Activated naive CD4-positive, alpha-beta T cell treated with anti-CD3 and anti-CD28 coated beads, Interleukin-2, amount 50 U/mL, for 72 hours (primary cell): ENCODE data around the gene CHAF1A. TPM values are rescaled to one million over a fixed set of nuclear protein-coding genes. Genes with fewer than 3 reads are reported as not detected.

ENCODE experiments used
- ATAC-seq, 2 donors: fragments of 150-1000 bp; cut with Tn5 transposase; 2 replicates each; pipeline ENCODE4 v1.10.0; 2021; ENCODE audit warnings: mild to moderate bottlenecking in 2 of 2, moderate library complexity in 2 of 2
- DNase-seq, 2 donors: peaks; one replicate each; pipeline ENCODE4 v3.0.0; 2021 to 2022; ENCODE audit warnings: low spot score in 2 of 2
- H3K27ac Mint-ChIP-seq, 2 donors: one replicate each; pipeline ENCODE4 v1.8.0; 2022; ENCODE audit warnings: mild to moderate bottlenecking in 2 of 2, mixed read lengths in 2 of 2
- H3K36me3 Mint-ChIP-seq, 2 donors: one replicate each; pipeline ENCODE4 v1.8.0; 2022; ENCODE audit warnings: mixed read lengths in 2 of 2
- H3K9me3 Mint-ChIP-seq, 2 donors: one replicate each; pipeline ENCODE4 v1.8.0; 2022; ENCODE audit warnings: mixed read lengths in 2 of 2
- total RNA-seq, 2 donors: library from RNA; stranded (reverse); gene quantifications; one replicate each; pipeline ENCODE4 v1.2.3, GENCODE V29; 2022

CHAF1A gene
- total RNA-seq, 2 donors from 2014 or later, result 67.1 to 93.6 TPM

DNA sequence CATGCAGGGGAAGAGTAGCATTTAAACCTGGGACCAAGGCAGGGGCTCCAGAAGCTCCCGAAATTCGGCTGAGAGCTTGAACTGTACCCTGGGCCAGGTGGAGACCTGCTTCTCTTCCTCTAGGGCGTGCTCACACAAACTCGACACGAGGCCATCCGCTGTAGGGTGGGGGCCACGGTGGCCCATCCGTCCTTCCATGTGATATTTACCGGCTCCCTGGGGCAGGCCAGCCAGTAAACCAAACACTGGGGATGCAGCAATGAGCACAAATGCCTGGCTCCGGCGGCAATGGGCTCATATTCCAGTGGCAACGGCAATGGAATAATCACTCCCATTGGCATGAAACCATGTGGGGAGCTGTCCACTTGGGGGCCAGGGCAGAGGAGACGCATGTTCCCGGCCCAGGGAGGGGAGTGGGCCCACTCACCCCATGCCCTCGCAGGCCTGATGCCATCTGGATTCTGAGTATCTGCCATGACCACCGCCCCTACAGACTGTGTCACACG is 12.9 kb upstream of the CHAF1A start:
- H3K9me3 Mint-ChIP-seq, result no peaks in the 10 kb centered on the region
- DNase-seq, result no peak
- ATAC-seq, result no peak
- peak overlapping the region; percentile 72 to 80 for H3K27ac Mint-ChIP-seq
- H3K36me3 Mint-ChIP-seq, result no peaks in the 10 kb centered on the region

DNA sequence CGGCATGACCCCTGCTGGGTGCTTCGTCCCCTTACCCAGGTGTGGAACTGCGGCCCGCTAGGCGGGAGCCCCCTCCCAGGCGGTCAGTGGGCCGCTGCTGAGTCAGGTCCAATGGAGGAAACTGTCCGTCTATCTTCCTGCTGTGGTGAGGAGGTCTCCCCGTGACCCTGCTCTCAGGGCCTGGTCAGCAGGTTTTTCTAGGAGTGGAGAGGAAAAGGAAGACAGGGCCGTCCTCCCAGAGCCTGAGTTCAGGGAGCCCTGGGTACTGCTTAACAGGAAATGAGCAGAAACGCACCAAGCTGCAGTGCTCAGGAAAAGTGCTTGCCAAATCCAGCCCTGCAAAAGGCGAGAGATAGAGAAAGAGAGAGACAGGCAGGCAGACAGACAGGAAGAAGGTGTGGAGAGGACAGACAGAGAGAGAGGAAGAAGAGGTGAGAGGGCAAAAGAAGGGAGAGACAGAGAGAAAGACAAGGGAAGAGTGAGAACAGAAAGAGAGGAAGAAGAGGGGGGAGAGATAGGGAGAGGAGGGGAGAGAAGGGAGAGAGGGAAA is 12.3 kb upstream of the CHAF1A start:
- Mint-ChIP-seq H3K9me3 (no peaks in the 10 kb centered on the region), H3K36me3 (peaks cover 0 to 3% of the 10 kb centered on the region in 2 donors), H3K27ac (peak overlapping the region; percentile 72 to 80)
- ATAC-seq (no peak), DNase-seq (no peak)

- no peak for DNase-seq
- Mint-ChIP-seq H3K9me3 (no peaks in the 10 kb centered on the region), H3K36me3 (peaks cover 0 to 7% of the 10 kb centered on the region in 2 donors), H3K27ac (peak overlapping the region; percentile 72 to 80)
- no peak for ATAC-seq
These were observed 11.7 kb upstream of the CHAF1A start for GRCh38 chr19:4390567-4391305.

GRCh38 chr19:4391306-4391693 is 11.1 kb upstream of the CHAF1A start:
- H3K9me3 Mint-ChIP-seq, result no peaks in the 10 kb centered on the region
- peaks cover 0 to 7% of the 10 kb centered on the region in 2 donors for H3K36me3 Mint-ChIP-seq
- no peak for DNase-seq
- no peak for ATAC-seq
- H3K27ac Mint-ChIP-seq, result no peak overlapping the region

- H3K9me3 Mint-ChIP-seq, result no peaks in the 10 kb centered on the region
- peaks cover 6 to 13% of the 10 kb centered on the region in 2 donors for H3K36me3 Mint-ChIP-seq
- DNase-seq (no peak), ATAC-seq (no peak)
- H3K27ac Mint-ChIP-seq, result no peak overlapping the region
These were observed 10.5 kb upstream of the CHAF1A start for GRCh38 chr19:4391701-4392483.

DNA sequence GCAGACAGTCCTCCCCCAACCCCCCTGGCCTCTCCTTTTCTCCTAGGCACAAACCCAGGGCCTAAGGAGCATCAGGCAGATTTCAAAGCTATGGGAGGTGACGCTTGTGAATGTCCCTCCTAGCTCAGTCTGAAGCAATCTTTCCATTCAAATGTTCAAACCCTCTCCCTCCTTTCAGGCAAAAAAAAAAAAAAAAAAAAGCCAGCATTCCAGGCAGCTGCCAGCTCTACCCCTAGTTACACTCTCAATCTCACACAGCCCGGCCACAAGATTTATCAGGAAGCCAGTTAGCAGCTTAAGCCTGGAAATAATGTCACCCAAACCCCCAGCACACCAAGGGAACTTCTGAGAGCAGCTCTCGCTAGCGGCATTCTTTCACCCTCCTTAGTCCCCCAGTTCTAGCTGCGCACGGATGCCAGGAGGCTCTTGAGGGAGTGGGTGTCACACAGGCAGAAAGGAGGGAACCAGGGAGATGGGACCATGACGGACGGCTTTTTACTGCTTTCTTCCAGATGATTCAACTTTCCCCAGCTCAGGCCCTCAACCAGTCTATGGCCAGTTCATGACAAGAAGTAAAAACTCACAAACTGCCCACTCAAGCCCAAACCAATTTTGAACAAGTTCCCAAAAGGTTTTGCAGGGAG is 8.4 kb upstream of the CHAF1A start:
- peaks cover 9 to 24% of the 10 kb centered on the region in 2 donors for H3K36me3 Mint-ChIP-seq

GRCh38 chr19:4396949-4397783 is 5.3 kb upstream of the CHAF1A start:
- peaks cover 16 to 30% of the 10 kb centered on the region in 2 donors for H3K36me3 Mint-ChIP-seq
- no peak overlapping the region for H3K27ac Mint-ChIP-seq
- ATAC-seq, result no peak
- no peak for DNase-seq
- H3K9me3 Mint-ChIP-seq, result no peaks in the 10 kb centered on the region

More for the DNA sequence above, 8.4 kb upstream of the CHAF1A start:
- Mint-ChIP-seq H3K27ac (peak overlapping the region in 1 of 2 donors; percentile 91), H3K9me3 (no peaks in the 10 kb centered on the region)
- DNase-seq, result no peak
- no peak for ATAC-seq

DNA sequence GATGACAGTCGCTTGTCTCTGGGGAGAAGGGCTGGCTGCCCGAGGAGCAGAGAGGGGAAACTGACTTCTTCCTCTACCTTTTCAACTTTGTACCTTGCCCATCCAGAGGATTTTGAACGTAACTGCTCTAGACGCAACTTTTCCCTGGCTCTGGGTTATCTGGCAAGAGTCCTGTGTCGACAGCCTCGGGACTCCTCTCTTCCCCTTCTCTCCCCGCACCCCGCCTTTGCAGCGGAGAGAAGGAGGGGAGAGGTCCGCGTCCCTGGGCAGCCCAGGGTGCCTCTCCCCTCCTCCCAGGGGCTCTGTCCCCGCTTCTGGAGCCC is 2.7 kb upstream of the CHAF1A start:
- Mint-ChIP-seq H3K36me3 (peaks cover 27 to 46% of the 10 kb centered on the region in 2 donors), H3K9me3 (no peaks in the 10 kb centered on the region), H3K27ac (peak overlapping the region; percentile 92 to 94)
- ATAC-seq (peak; percentile 4), DNase-seq (peak in 1 of 2 donors; percentile 64)

GRCh38 chr19:4400135-4400936 is 2.1 kb upstream of the CHAF1A start, which contains the start of gene SH3GL1:
TSS of gene SH3GL1 (minus strand) at chr19:4400547. CDS start at chr19:4400368, 179 bp downstream.
- Mint-ChIP-seq H3K27ac (peak within 1 kb of the TSS; percentile 94 to 96), H3K36me3 (peaks cover 30 to 44% of the 10 kb centered on the region in 2 donors), H3K9me3 (no peaks in the 10 kb centered on the region)
- peak; percentile 69 to 70 for ATAC-seq
- peak; percentile 94 to 95 for DNase-seq

- Mint-ChIP-seq H3K27ac (peak overlapping the region; percentile 94 to 96), H3K9me3 (no peaks in the 10 kb centered on the region), H3K36me3 (peaks cover 31 to 47% of the 10 kb centered on the region in 2 donors)
- DNase-seq (no peak), ATAC-seq (no peak)
These were observed 670 bp upstream of the CHAF1A start for GRCh38 chr19:4401769-4402170.

GRCh38 chr19:4403005-4403761 is 743 bp downstream of the CHAF1A start:
- ATAC-seq (no peak), DNase-seq (no peak)
- peaks cover 30 to 39% of the 10 kb centered on the region in 2 donors for H3K36me3 Mint-ChIP-seq

DNA sequence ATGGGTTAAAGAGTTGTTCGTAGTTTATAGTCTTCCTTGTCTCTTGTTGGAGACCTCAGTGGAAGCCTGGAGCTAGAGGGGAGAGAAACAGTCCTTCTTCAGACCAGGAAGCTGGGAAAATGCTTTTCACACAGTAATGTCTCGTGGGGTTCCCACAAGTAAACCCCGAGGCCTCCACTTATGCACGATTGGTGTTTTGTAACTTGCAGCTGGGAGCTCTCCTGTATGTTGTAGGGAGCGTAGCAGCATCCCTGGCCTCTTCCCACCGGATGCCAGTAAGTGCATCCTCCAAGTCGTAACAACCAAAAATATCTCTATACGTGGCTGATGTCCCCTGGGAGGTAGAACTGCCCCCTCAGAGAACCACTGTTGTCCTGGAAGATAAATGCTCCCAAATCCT is 3.5 kb downstream of the CHAF1A start:
- DNase-seq (no peak), ATAC-seq (no peak)
- Mint-ChIP-seq H3K36me3 (peaks cover 26 to 40% of the 10 kb centered on the region in 2 donors), H3K9me3 (no peaks in the 10 kb centered on the region), H3K27ac (peak overlapping the region in 1 of 2 donors; percentile 50)

More at GRCh38 chr19:4403005-4403761, 743 bp downstream of the CHAF1A start:
- Mint-ChIP-seq H3K27ac (peak overlapping the region; percentile 94 to 97), H3K9me3 (no peaks in the 10 kb centered on the region)

- H3K27ac Mint-ChIP-seq, result no peak overlapping the region
- H3K9me3 Mint-ChIP-seq, result no peaks in the 10 kb centered on the region
- no peak for DNase-seq
- ATAC-seq, result no peak
- peaks cover 26 to 40% of the 10 kb centered on the region in 2 donors for H3K36me3 Mint-ChIP-seq
These were observed 4.2 kb downstream of the CHAF1A start for GRCh38 chr19:4406626-4407025.

- ATAC-seq, result no peak
- peaks cover 19 to 29% of the 10 kb centered on the region in 2 donors for H3K36me3 Mint-ChIP-seq
- peak overlapping the region in 1 of 2 donors; percentile 62 for H3K27ac Mint-ChIP-seq
These were observed 6.9 kb downstream of the CHAF1A start for GRCh38 chr19:4409123-4409933.

More at GRCh38 chr19:4409123-4409933, 6.9 kb downstream of the CHAF1A start:
- no peaks in the 10 kb centered on the region for H3K9me3 Mint-ChIP-seq
- no peak for DNase-seq
